ENCODE data around the gene SYDE2.
"Not testable (repeated sequence)": the region's sequence is repeated elsewhere in the genome, so short reads cannot be mapped to it uniquely, and the experiment has no call there.

Gene SYDE2

GRCh38 chr1:85168884-85169283 is 31.9 kb downstream of the SYDE2 start:
- DNase-seq = no peak

GRCh38 chr1:85166351-85166750 is 34.5 kb downstream of the SYDE2 start:
- DNase-seq = no peak

GRCh38 chr1:85158910-85159309 is 41.9 kb downstream of the SYDE2 start:
- DNase-seq = no peak

GRCh38 chr1:85157436-85157835 is 43.4 kb downstream of the SYDE2 start:
- no peak for DNase-seq

GRCh38 chr1:85153149-85153891 is 47.5 kb downstream of the SYDE2 start:
- no peak for DNase-seq

GRCh38 chr1:85151446-85151845 is 49.4 kb downstream of the SYDE2 start:
- DNase-seq = no peak

GRCh38 chr1:85149805-85150204 is 51.0 kb downstream of the SYDE2 start:
- DNase-seq = no peak

DNA sequence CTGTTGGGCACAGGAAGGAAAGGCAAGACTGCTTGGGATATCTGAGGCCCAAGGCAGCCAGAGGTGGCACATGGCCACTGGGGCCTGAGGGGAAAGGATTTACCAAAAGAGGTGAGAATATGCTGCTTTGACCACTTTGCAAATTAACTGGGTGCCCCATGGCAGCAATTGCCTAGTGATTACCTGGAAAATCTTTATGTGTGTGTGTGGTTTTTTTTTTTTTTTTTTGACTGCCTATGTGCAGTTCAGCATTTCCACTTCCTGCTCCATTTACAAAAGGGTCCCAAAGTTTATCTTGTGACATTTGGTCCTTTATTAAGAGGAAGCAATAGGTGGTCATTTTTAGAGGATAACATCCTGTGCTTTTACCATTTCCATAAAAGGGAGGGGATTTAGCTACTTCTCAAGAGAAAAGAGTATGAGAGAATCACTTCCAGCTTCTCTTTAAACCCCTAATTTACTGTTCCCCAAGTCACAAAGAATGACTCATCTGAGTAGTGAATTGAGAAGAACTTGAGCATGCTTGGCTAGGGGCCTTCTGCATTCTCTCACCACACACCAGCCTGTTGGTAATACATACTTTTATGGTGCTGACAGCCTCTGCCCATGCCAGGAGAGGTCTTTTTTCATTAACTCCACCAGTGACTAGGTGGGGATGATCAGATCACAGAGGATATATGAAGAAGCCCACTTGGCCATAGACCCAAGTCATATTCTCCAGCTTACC is 52.1 kb downstream of the SYDE2 start:
- no peak for DNase-seq

- no peak for DNase-seq
Measured at GRCh38 chr1:85146972-85147359, 53.9 kb downstream of the SYDE2 start.

- not testable (repeated sequence) for DNase-seq
Measured at GRCh38 chr1:85146298-85146971, 54.4 kb downstream of the SYDE2 start.

DNA sequence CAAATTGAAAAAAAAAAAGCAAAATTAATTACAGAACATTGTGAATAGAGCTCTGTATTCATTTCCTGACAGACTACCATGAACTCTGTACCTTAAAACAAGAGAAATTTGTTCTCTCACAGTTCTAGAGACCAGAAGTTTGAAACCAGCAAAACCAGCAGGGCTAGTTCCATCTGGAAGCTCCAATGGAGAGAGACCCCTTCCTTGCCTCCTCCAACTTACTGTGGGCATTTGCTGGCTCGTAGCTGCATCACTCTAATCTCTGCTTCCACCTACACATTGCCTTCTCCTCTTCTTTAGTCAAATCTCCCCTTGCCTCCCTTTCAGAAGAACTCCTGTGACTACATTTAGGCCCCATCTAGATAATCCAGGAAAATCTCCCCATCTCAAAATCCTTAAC is 56.5 kb downstream of the SYDE2 start:
- DNase-seq = no peak

- DNase-seq = no peak
Measured at GRCh38 chr1:85142753-85143152, 58.1 kb downstream of the SYDE2 start.

GRCh38 chr1:85138439-85138838 is 62.4 kb downstream of the SYDE2 start:
- not testable (repeated sequence) for DNase-seq

- DNase-seq = no peak
Measured at GRCh38 chr1:85137660-85138059, 63.2 kb downstream of the SYDE2 start.

DNA sequence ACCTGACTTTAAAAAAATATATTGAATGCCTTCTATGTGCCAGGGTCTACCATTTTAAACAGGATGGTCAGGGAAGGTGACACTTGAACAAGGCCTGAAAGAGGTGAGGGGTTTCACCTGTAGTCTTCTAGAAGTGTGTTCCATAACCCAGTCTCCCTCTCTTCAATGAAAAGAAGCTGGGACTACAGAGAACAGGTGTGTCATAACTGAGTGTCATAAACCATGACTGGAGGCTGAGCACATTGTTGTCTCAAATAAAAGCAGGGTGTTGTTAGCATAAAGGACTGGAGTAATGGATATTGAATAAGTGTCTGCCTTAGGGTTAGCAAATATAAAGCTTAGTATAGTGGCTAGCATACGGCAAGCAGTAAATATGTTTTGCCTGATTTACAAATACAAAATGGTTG is 65.4 kb downstream of the SYDE2 start:
- DNase-seq = no peak

- no peak for DNase-seq
Measured at GRCh38 chr1:85134583-85135391, 66.0 kb downstream of the SYDE2 start.

DNA sequence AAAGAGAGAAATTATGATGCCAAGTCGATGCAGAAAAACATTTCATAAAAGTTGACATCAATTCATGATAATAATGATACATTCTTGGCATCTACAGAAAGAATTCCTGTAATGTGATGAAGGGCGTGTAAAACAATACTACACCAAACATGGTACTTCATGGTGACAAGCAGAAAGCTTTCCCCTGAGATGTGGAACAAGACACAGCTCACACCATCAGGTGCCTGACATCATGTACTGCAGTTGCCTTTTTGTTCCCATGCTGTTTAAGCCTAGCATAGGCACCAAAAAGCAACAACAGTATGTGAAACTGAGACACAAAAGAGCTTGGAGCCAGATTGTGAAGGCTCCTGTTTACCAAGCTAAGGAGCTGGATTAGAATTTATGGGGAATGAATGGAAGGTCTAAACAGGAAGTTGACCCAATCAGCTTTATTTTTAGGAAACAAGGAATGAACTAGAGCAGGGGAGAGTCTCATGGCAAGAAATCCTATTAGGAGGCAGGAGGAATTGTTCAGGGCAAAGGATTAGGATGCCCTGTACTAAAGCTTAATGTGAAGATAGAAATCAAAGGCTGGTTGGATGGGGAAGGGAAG is 67.2 kb downstream of the SYDE2 start:
- no peak for DNase-seq

DNA sequence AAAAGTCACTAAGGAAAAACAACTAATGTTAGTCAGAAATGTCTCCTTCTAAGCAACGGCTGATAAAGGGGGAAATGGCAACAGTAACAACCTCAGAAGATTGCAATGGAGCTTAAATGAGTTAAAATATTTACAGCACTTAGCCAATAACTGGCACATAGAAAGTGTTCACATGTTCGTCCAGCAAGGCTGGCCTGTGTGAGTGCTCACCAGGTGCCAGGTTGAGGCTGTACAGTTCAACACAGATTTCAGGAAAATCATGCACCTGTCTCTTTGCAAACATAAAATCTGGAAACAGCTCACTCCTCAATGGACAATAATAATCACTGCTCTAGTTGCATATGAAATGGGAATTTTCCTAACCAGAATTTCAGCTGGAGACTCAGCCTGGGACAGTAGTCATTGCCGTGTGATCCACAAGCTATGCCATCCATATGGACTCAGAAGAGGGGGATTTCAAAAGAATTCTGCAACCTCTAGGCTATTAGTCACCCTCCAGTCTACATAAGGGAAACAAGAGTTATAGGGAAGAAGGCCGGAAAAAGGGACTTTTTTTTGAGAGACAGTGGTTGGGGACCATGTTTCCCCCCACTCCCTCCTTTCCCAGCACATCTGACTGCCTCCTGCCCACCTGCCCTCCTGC is 68.6 kb downstream of the SYDE2 start:
- DNase-seq = no peak

DNA sequence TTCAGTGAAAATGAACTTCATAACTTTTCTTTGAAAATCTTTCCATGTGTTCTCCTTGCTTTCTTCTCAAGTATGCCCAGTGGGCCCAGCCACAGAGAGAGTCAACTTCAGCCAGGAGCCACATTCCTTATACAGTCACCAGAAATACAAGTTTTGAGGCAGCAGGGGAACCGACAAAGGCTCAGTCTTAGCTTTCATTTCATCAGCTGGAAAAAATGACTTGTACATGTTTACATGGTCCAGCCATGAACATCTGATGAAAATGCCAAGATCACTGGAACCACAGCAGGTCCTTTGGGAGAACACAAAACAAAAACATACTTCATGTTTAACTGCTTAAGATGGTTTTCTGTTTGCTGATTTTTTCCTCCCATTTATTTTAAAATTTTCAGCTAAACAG is 72.5 kb downstream of the SYDE2 start:
- DNase-seq = no peak

DNA sequence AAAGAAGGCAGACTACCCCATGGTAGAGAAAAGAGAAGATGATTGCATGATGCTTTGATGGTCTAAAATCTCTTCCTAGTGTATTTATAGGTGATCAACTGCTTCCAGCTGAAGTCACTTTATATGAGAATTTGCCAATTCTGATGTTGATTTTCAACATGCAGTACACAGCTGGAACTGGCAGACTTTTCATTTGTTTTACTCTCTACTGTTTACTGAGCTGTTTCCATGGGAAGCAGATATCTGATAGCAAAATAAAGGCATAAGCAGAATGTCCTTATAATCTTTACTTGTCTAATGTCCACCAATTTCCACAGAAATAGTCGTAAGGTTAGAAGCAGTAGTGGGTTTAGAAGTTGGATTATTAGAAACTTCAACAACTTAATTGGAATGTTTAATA is 74.9 kb downstream of the SYDE2 start:
- no peak for DNase-seq

DNA sequence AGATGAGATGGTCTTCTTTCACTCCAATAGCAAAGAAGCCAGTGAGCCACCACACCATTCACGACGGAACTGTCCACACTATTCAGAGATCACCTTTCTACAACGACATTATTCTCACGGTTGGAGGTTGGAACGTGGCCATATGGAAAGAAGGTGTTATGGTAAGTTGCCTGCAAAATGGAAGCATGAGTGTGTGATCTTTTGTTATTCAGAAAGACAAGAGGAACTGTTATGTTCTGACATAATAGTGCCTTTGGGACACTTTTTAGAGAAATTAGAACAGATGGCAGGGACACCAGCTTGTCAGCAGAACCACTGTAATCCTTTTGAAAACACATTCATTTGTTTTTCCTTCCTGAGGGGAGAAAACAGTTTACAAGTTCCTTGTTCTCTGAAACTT is 76.7 kb downstream of the SYDE2 start:
- DNase-seq = no peak

GRCh38 chr1:85122169-85122568 is 78.6 kb downstream of the SYDE2 start:
- no peak for DNase-seq

All from stimulated activated CD4-positive, alpha-beta T cell treated with anti-CD3 and anti-CD28 coated beads, Interleukin-4, amount 100 ng/mL, for 4 hours (primary cell).